A549 (cell line): ENCODE results near the gene PSD. TPM values are rescaled to one million over a fixed set of nuclear protein-coding genes. Genes with fewer than 3 reads are reported as not detected.

Source experiments
- ATAC-seq, 2 experiments: fragments of 200-7000 bp in 1 of 2; fragments of >200 bp in 1 of 2; cut with Nextera tagmentation in 1 of 2; cut with Tn5 transposase in 1 of 2; 3 replicates each; pipeline versions ENCODE4 v1.8.0 to v1.9.1; 2018 to 2020; ENCODE audit warnings: mild to moderate bottlenecking in 1 of 2, moderate library complexity in 1 of 2
- CTCF ChIA-PET: fragments of 300-600 bp; sonication (Branson Sonifier 250); formaldehyde crosslinking; extraction: SDS; loops from one replicate; lab custom pipeline; 2021; ENCODE audit warnings: antibody characterized with exemption, inconsistent platforms; lab: Yijun Ruan, JAX
- POLR2A ChIA-PET: fragments of 350-600 bp; formaldehyde crosslinking; extraction: SDS; loops from one replicate; lab custom pipeline; 2021; ENCODE audit warnings: antibody characterized with exemption, inconsistent platforms; lab: Yijun Ruan, JAX
- DNase-seq, 2 experiments: peaks; one replicate each; pipeline versions ENCODE4 v3.0.0 to v3.0.0-alpha.2; 2011 to 2016; ENCODE audit warnings: low read depth in 1 of 2, low spot score in 1 of 2
- FAIRE-seq: peaks from 2 replicates; lab custom pipeline; 2011; peaks lifted over from hg19 to GRCh38; lab: Jason Lieb, UNC
- H3K27ac ChIP-seq, 2 experiments: fragments of >200 bp; sonication (Bioruptor Twin); formaldehyde crosslinking; 3 replicates each; pipeline ENCODE4 v1.5.1; 2016 to 2017
- H3K4me1 ChIP-seq: fragments of >200 bp; sonication (Bioruptor Twin); formaldehyde crosslinking; 3 replicates; pipeline ENCODE4 v1.6.1; 2016
- H3K4me2 ChIP-seq: fragments of >200 bp; sonication (Bioruptor Twin); formaldehyde crosslinking; 3 replicates; pipeline ENCODE4 v1.6.1; 2016
- H3K4me3 ChIP-seq: fragments of >200 bp; sonication (Bioruptor Twin); formaldehyde crosslinking; 3 replicates; pipeline ENCODE4 v1.5.1; 2016
- H3K9me3 ChIP-seq: fragments of >200 bp; sonication (Bioruptor Twin); formaldehyde crosslinking; 3 replicates; pipeline ENCODE4 v1.6.1; 2016
- BCL3 ChIP-seq: fragments of >200 bp; sonication (Bioruptor Twin); formaldehyde crosslinking; IDR thresholded peaks from 3 replicates; pipeline ENCODE4 v1.6.1; 2016
- BHLHE40 ChIP-seq: IDR thresholded peaks from 2 replicates; pipeline ENCODE4 v1.6.1; 2012; ENCODE audit warnings: low read depth, low read length, inconsistent platforms
- CBX8 ChIP-seq: fragments of 200-600 bp; sonication (generic); IDR thresholded peaks from 2 replicates; pipeline ENCODE4 v1.6.1; 2016
- CHD2 ChIP-seq: fragments of 150-350 bp; IDR thresholded peaks from 2 replicates; pipeline ENCODE4 v1.6.1; 2014; ENCODE audit warnings: low read length; ENCODE audit not compliant: partially characterized antibody
- CTCF ChIP-seq: fragments of >200 bp; sonication (Bioruptor Twin); formaldehyde crosslinking; IDR thresholded peaks from 3 replicates; pipeline ENCODE4 v1.5.1; 2016
- EHF ChIP-seq: fragments of 250-450 bp; sonication (Bioruptor Pico); IDR thresholded peaks from 2 replicates; pipeline ENCODE4 v1.5.0; 2020; ENCODE audit warnings: mild to moderate bottlenecking
- EHMT2 ChIP-seq: fragments of 200-600 bp; sonication (generic); IDR thresholded peaks from 2 replicates; pipeline ENCODE4 v1.6.1; 2016; ENCODE audit warnings: antibody characterized with exemption, low read depth, mild to moderate bottlenecking, moderate library complexity
- EP300 ChIP-seq, 2 experiments: fragments of >200 bp; sonication (Bioruptor Twin); formaldehyde crosslinking; IDR thresholded peaks; 2 replicates in 1 of 2; 3 replicates in 1 of 2; pipeline ENCODE4 v1.6.1; 2016 to 2017
- GATA3 ChIP-seq: IDR thresholded peaks from 2 replicates; pipeline ENCODE4 v1.6.1; 2012; ENCODE audit warnings: borderline replicate concordance
- HOXA7 ChIP-seq: fragments of 250-450 bp; sonication (Bioruptor Pico); IDR thresholded peaks from 2 replicates; pipeline ENCODE4 v1.5.0; 2020; ENCODE audit warnings: mild to moderate bottlenecking, moderate library complexity
- HOXB13 ChIP-seq: fragments of 250-450 bp; sonication (Bioruptor Pico); IDR thresholded peaks from 2 replicates; pipeline ENCODE4 v1.5.0; 2020; ENCODE audit warnings: low read depth, mild to moderate bottlenecking, moderate library complexity
- HOXB5 ChIP-seq: fragments of 250-450 bp; sonication (Bioruptor Pico); IDR thresholded peaks from 2 replicates; pipeline ENCODE4 v1.5.0; 2020; ENCODE audit warnings: mild to moderate bottlenecking, moderate library complexity
- MAZ ChIP-seq: fragments of 150-350 bp; IDR thresholded peaks from 2 replicates; pipeline ENCODE4 v1.6.1; 2014; ENCODE audit warnings: antibody characterized with exemption, low read depth, low read length, borderline replicate concordance
- MYC ChIP-seq: IDR thresholded peaks from 2 replicates; pipeline ENCODE4 v1.6.1; 2012; ENCODE audit warnings: mild to moderate bottlenecking, inconsistent platforms, low read length, improper control_type of control experiment, borderline replicate concordance
- PHF8 ChIP-seq: fragments of 200-600 bp; sonication (generic); IDR thresholded peaks from 2 replicates; pipeline ENCODE4 v1.6.1; 2016; ENCODE audit warnings: low read depth, mild to moderate bottlenecking, antibody characterized with exemption, moderate library complexity, borderline replicate concordance
- POLR2A ChIP-seq: IDR thresholded peaks from 2 replicates; pipeline ENCODE4 v1.6.1; 2012; ENCODE audit warnings: mild to moderate bottlenecking, low read length
- RARB ChIP-seq: fragments of 250-450 bp; sonication (Bioruptor Pico); IDR thresholded peaks from 2 replicates; pipeline ENCODE4 v1.8.0; 2021; ENCODE audit warnings: mild to moderate bottlenecking, moderate library complexity
- RNF2 ChIP-seq: fragments of 200-600 bp; sonication (generic); IDR thresholded peaks from 2 replicates; pipeline ENCODE4 v1.6.1; 2016; ENCODE audit warnings: low read depth, mild to moderate bottlenecking, antibody characterized with exemption, moderate library complexity, borderline replicate concordance
- ZNF302 ChIP-seq: fragments of 250-450 bp; sonication (Bioruptor Pico); IDR thresholded peaks from 2 replicates; pipeline ENCODE4 v1.9.0; 2021; ENCODE audit warnings: inconsistent platforms, mild to moderate bottlenecking, moderate library complexity
- WGBS: methylation state at CpG from one replicate; pipeline ENCODE4 v1.1.6; 2017; ENCODE audit errors: missing lambda C conversion rate; 5-methylcytosine and 5-hydroxymethylcytosine counted together
- polyA plus RNA-seq, 4 experiments: library from polyadenylated mRNA; depleted of rRNA in 3 of 4; stranded (reverse); fragments of >200 nt; fragmentation: RNase III in 1 of 4; extraction: RNeasy Plus Mini Kit Qiagen cat#74134 plus additional on column Dnase treatment in 1 of 4; gene quantifications; 2 replicates in 3 of 4; 3 replicates in 1 of 4; pipeline ENCODE4 v1.2.3, GENCODE V29; 2011 to 2017
- TF ChIP-seq, protein P1 (sequence below): fragments of 200-600 bp; sonication (generic); IDR thresholded peaks from 2 replicates; pipeline ENCODE4 v1.6.1; 2016; ENCODE audit warnings: antibody characterized with exemption, mild to moderate bottlenecking, moderate library complexity
- TF ChIP-seq, protein P2 (sequence below): fragments of >200 bp; sonication (Bioruptor Twin); formaldehyde crosslinking; IDR thresholded peaks from 2 replicates; pipeline ENCODE4 v1.6.1; 2016
- TF ChIP-seq, protein P3 (sequence below): IDR thresholded peaks from 2 replicates; pipeline ENCODE4 v1.6.1; 2012
- TF ChIP-seq, protein P4 (sequence below): IDR thresholded peaks from 2 replicates; pipeline ENCODE4 v1.6.1; 2012; ENCODE audit warnings: low read depth, borderline replicate concordance

Gene PSD
- polyA plus RNA-seq, 2 of the 4 experiments (the other 2 are of a cell fraction): 0.14 to 0.75 TPM

- H3K9me3 ChIP-seq: no peaks in the 10 kb centered on the region
- H3K4me2 ChIP-seq: peak overlapping the region; percentile 97
- ATAC-seq (peak in 1 of 2 experiments; percentile 2; a peak in 3 of 6 replicates), DNase-seq (no peak), FAIRE-seq (no peak)
- POLR2A ChIA-PET: interaction anchor here (1.0 to 2.0 kb wide), 7 partner anchors 12 to 268 kb away, joined by 3 to 15 read pairs (median 4); partner anchors contain the start of genes CUEDC2, NFKB2 and NOLC1
- WGBS: 2% methylated on average over 17 of the region's 21 CpGs
- H3K27ac ChIP-seq: peak overlapping the region; percentile 86 to 90
- H3K4me3 ChIP-seq: peak overlapping the region; percentile 57
- CTCF ChIA-PET: interaction anchor here (0.7 to 17.4 kb wide), 9 partner anchors 9 to 251 kb away, joined by 3 to 337 read pairs (median 4); partner anchors contain the start of genes CUEDC2 and NFKB2
- no peak for TF ChIP-seq EHMT2
- no peak for TF ChIP-seq HOXB5 (CRISPR knock-in tag)
- no peak for TF ChIP-seq CTCF
- no peak for TF ChIP-seq CHD2
- TF ChIP-seq EP300 (IDR thresholded peaks at IDR 0.05): no peak
- no peak for TF ChIP-seq HOXA7 (CRISPR knock-in tag)
- TF ChIP-seq ZNF302 (CRISPR knock-in tag): no peak
- no peak for TF ChIP-seq MAZ
- TF ChIP-seq, protein P1, sequence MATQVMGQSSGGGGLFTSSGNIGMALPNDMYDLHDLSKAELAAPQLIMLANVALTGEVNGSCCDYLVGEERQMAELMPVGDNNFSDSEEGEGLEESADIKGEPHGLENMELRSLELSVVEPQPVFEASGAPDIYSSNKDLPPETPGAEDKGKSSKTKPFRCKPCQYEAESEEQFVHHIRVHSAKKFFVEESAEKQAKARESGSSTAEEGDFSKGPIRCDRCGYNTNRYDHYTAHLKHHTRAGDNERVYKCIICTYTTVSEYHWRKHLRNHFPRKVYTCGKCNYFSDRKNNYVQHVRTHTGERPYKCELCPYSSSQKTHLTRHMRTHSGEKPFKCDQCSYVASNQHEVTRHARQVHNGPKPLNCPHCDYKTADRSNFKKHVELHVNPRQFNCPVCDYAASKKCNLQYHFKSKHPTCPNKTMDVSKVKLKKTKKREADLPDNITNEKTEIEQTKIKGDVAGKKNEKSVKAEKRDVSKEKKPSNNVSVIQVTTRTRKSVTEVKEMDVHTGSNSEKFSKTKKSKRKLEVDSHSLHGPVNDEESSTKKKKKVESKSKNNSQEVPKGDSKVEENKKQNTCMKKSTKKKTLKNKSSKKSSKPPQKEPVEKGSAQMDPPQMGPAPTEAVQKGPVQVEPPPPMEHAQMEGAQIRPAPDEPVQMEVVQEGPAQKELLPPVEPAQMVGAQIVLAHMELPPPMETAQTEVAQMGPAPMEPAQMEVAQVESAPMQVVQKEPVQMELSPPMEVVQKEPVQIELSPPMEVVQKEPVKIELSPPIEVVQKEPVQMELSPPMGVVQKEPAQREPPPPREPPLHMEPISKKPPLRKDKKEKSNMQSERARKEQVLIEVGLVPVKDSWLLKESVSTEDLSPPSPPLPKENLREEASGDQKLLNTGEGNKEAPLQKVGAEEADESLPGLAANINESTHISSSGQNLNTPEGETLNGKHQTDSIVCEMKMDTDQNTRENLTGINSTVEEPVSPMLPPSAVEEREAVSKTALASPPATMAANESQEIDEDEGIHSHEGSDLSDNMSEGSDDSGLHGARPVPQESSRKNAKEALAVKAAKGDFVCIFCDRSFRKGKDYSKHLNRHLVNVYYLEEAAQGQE: no peak
- no peak for TF ChIP-seq PHF8
- no peak for TF ChIP-seq CBX8
- no peak for TF ChIP-seq GATA3
- TF ChIP-seq, protein P2, sequence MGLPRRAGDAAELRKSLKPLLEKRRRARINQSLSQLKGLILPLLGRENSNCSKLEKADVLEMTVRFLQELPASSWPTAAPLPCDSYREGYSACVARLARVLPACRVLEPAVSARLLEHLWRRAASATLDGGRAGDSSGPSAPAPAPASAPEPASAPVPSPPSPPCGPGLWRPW: no peak
- no peak for TF ChIP-seq RNF2
- no peak for TF ChIP-seq BHLHE40
- TF ChIP-seq RARB (CRISPR knock-in tag): no peak
- TF ChIP-seq, protein P3, sequence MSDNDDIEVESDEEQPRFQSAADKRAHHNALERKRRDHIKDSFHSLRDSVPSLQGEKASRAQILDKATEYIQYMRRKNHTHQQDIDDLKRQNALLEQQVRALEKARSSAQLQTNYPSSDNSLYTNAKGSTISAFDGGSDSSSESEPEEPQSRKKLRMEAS: no peak
- TF ChIP-seq HOXB13: no peak
- H3K4me1 ChIP-seq: peaks cover 25% of the 10 kb centered on the region
Observed at GRCh38 chr10:102420181-102420713, 1.7 kb upstream of the PSD start.

DNA sequence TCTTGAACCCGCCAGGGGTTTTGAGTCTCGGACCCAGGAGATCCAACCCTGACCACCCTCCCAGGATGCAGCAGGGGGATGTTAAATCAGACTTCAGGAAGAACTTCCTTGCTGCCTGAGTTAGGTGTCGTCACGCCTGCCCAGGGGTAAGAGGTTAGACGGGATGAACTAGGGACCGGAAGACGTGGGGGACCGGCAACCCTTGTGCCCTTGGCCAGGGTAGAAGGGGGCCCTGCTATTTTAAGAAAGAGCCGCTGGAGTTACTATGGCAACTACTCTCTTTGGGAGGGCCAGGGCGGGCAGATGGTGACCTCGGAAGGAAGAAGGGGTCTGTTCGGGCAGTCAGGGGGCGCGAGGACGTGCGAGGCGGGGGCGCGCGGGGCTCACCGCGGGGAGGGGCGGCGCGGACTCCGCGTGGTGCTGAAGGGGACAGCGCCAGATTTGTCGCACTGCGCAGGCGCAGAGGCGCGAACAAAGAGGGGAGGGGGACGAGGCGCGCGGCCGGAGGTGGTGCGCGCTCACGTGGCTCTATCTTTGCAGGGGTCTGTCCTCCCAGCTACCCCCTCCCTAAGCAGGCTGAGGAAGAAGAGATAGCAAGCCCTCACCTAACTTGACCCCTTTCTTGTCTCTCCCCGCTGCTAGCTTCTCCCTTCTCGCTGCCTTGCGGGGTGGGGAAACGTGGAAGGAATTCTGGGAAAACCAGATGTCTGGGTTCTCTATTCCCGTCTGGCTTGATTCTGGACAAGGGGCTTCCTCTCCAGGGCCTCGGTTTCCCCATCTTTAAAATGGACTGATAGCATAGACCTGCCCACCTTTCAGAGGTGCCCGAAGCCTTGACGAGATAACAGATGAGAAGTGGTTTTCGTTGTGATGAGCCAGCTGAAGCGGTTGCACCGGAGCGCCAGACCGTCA lies 940 bp upstream of the PSD start:
- DNase-seq (peak; percentile 51 to 69), FAIRE-seq (no peak), ATAC-seq (no peak)
- H3K27ac ChIP-seq: peak overlapping the region; percentile 86 to 90; a peak in 4 of 6 replicates
- H3K4me1 ChIP-seq: peaks cover 25% of the 10 kb centered on the region
- 2% methylated on average over 33 of the region's 54 CpGs for WGBS
- H3K4me3 ChIP-seq: peak overlapping the region; percentile 57
- CTCF ChIA-PET: interaction anchor here (0.7 to 17.4 kb wide), 9 partner anchors 8 to 250 kb away, joined by 3 to 337 read pairs (median 4); partner anchors contain the start of genes CUEDC2 and NFKB2
- peak overlapping the region; percentile 97 for H3K4me2 ChIP-seq
- POLR2A ChIA-PET: interaction anchor here (1.0 to 1.3 kb wide), 3 partner anchors 20 to 164 kb away, joined by 3 to 4 read pairs (median 3); partner anchors contain the start of gene NFKB2
- H3K9me3 ChIP-seq: no peaks in the 10 kb centered on the region
- TF ChIP-seq BCL3: no peak
- 0 out of 2 replicates have a peak, but pooled peaks have one; percentile 15 for TF ChIP-seq MYC
- TF ChIP-seq EHF (CRISPR knock-in tag): no peak
- TF ChIP-seq, protein P3: peak; percentile 11; the same call in 1 of the 2 replicates
- TF ChIP-seq, protein P4, sequence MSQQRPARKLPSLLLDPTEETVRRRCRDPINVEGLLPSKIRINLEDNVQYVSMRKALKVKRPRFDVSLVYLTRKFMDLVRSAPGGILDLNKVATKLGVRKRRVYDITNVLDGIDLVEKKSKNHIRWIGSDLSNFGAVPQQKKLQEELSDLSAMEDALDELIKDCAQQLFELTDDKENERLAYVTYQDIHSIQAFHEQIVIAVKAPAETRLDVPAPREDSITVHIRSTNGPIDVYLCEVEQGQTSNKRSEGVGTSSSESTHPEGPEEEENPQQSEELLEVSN: 0 out of 2 replicates have a peak, but pooled peaks have one; percentile 23
- TF ChIP-seq EHMT2: peak; percentile 65; the same call in 1 of the 2 replicates
- no peak for TF ChIP-seq PHF8
- TF ChIP-seq POLR2A: 0 out of 2 replicates have a peak, but pooled peaks have one; percentile 14
